GM23338 (cell line): ENCODE data around the gene FBN3. TPM values are rescaled to one million over a fixed set of nuclear protein-coding genes. Genes with fewer than 3 reads are reported as not detected.

Experiments
- ATAC-seq: fragments of 200-7000 bp; cut with Tn5 transposase; 3 replicates; pipeline ENCODE4 v1.9.1; 2020
- DNase-seq: peaks from one replicate; pipeline ENCODE4 v3.0.0-alpha.2; 2015; ENCODE audit warnings: low spot score
- H2AFZ ChIP-seq: fragments of 200-600 bp; sonication (generic); 2 replicates; pipeline ENCODE4 v1.8.0; 2016; ENCODE audit warnings: antibody characterized with exemption, mild to moderate bottlenecking, moderate library complexity
- H3F3A ChIP-seq: fragments of 200-600 bp; sonication (generic); replicated peaks from 2 replicates; pipeline ENCODE4 v1.8.0; 2017; ENCODE audit warnings: antibody characterized with exemption, mixed run types, low read depth
- H3K27ac ChIP-seq: fragments of 200-600 bp; sonication (generic); 2 replicates; pipeline ENCODE4 v1.6.1; 2016; ENCODE audit warnings: low read depth
- H3K27me3 ChIP-seq: fragments of 200-600 bp; sonication (generic); 2 replicates; pipeline ENCODE4 v1.8.0; 2016; ENCODE audit warnings: mild to moderate bottlenecking, mixed run types, moderate library complexity; ENCODE audit not compliant: insufficient read depth
- H3K36me3 ChIP-seq: fragments of 200-600 bp; sonication (generic); 2 replicates; pipeline ENCODE4 v1.8.0; 2016; ENCODE audit warnings: mild to moderate bottlenecking; ENCODE audit not compliant: insufficient read depth
- H3K4me1 ChIP-seq: fragments of 200-600 bp; sonication (generic); 2 replicates; pipeline ENCODE4 v1.8.0; 2016; ENCODE audit warnings: mild to moderate bottlenecking, moderate library complexity; ENCODE audit not compliant: insufficient read depth
- H3K4me2 ChIP-seq: fragments of 200-600 bp; sonication (generic); 2 replicates; pipeline ENCODE4 v1.7.1; 2017; ENCODE audit warnings: mixed run types
- H3K4me3 ChIP-seq: fragments of 200-600 bp; sonication (generic); 2 replicates; pipeline ENCODE4 v1.6.1; 2016; ENCODE audit warnings: mixed run types
- H3K79me2 ChIP-seq: fragments of 200-600 bp; sonication (generic); replicated peaks from 2 replicates; pipeline ENCODE4 v1.8.0; 2017; ENCODE audit warnings: mild to moderate bottlenecking; ENCODE audit not compliant: insufficient read depth
- H3K9me2 ChIP-seq: fragments of 200-600 bp; sonication (generic); 2 replicates; pipeline ENCODE4 v1.8.0; 2017; ENCODE audit not compliant: insufficient read depth
- H4K20me1 ChIP-seq: fragments of 200-600 bp; sonication (generic); replicated peaks from 2 replicates; pipeline ENCODE4 v1.8.0; 2017; ENCODE audit warnings: mild to moderate bottlenecking; ENCODE audit not compliant: insufficient read depth
- H3K27ac Mint-ChIP-seq: 2 replicates; pipeline ENCODE4 v1.8.0; 2020; ENCODE audit warnings: inconsistent platforms, mild to moderate bottlenecking, moderate library complexity, mixed read lengths
- H3K27me3 Mint-ChIP-seq: 3 replicates; pipeline ENCODE4 v1.8.0; 2022; ENCODE audit warnings: low read depth, mild to moderate bottlenecking, moderate library complexity, mixed read lengths, inconsistent platforms; ENCODE audit not compliant: insufficient read depth, poor library complexity
- H3K36me3 Mint-ChIP-seq: 3 replicates; pipeline ENCODE4 v1.8.0; 2021; ENCODE audit warnings: low read depth, mild to moderate bottlenecking, inconsistent platforms, moderate library complexity, mixed read lengths
- H3K4me1 Mint-ChIP-seq: 3 replicates; pipeline ENCODE4 v1.8.0; 2020; ENCODE audit warnings: mild to moderate bottlenecking, inconsistent platforms, mixed read lengths
- H3K4me3 Mint-ChIP-seq: 3 replicates; pipeline ENCODE4 v1.8.0; 2021; ENCODE audit warnings: moderate library complexity, mild to moderate bottlenecking, inconsistent platforms, mixed read lengths
- H3K9me3 Mint-ChIP-seq: 3 replicates; pipeline ENCODE4 v1.8.0; 2020; ENCODE audit warnings: moderate library complexity, mild to moderate bottlenecking, inconsistent platforms, mixed read lengths
- CREB1 ChIP-seq: fragments of 250-450 bp; sonication (Bioruptor Pico); IDR thresholded peaks from 2 replicates; pipeline ENCODE4 v1.5.0; 2020; ENCODE audit warnings: low read depth, mild to moderate bottlenecking, moderate library complexity
- CTCF ChIP-seq, 2 experiments: fragments of 200-600 bp in 1 of 2; sonication (generic) in 1 of 2; conservative IDR thresholded peaks; 2 replicates each; pipeline versions ENCODE4 v1.5.1 to v1.6.1; 2016 to 2017; ENCODE audit warnings: antibody characterized with exemption in 2 of 2, low read depth in 2 of 2, mild to moderate bottlenecking in 2 of 2, moderate library complexity in 1 of 2
- ETS1 ChIP-seq: IDR thresholded peaks from 2 replicates; pipeline ENCODE4 v1.6.1; 2016; ENCODE audit warnings: antibody characterized with exemption
- EZH2 ChIP-seq: fragments of 200-600 bp; sonication (generic); IDR thresholded peaks from one replicate; pipeline ENCODE4 v1.8.0; 2017; ENCODE audit warnings: antibody characterized with exemption, mild to moderate bottlenecking, low read depth; ENCODE audit not compliant: unreplicated experiment
- EZH2phosphoT487 ChIP-seq: fragments of 200-600 bp; sonication (generic); IDR thresholded peaks from one replicate; pipeline ENCODE4 v1.8.1; 2018; ENCODE audit warnings: antibody characterized with exemption; ENCODE audit not compliant: unreplicated experiment
- JUNB ChIP-seq: IDR thresholded peaks from one replicate; pipeline ENCODE4 v1.6.1; 2016; ENCODE audit warnings: antibody characterized with exemption; ENCODE audit not compliant: unreplicated experiment
- NANOG ChIP-seq: IDR thresholded peaks from 2 replicates; pipeline ENCODE4 v1.6.1; 2016; ENCODE audit warnings: antibody characterized with exemption, borderline replicate concordance
- POLR2AphosphoS5 ChIP-seq: IDR thresholded peaks from 2 replicates; pipeline ENCODE4 v1.6.1; 2016; ENCODE audit warnings: antibody characterized with exemption, low read depth
- STAT1 ChIP-seq: IDR thresholded peaks from one replicate; pipeline ENCODE4 v1.6.1; 2016; ENCODE audit warnings: antibody characterized with exemption; ENCODE audit not compliant: unreplicated experiment
- ZNF114 ChIP-seq: fragments of 250-450 bp; sonication (Bioruptor Pico); IDR thresholded peaks from 2 replicates; pipeline ENCODE4 v1.5.0; 2020; ENCODE audit warnings: mild to moderate bottlenecking, moderate library complexity
- ZNF331 ChIP-seq: fragments of 250-450 bp; sonication (Bioruptor Pico); IDR thresholded peaks from 2 replicates; pipeline ENCODE4 v1.5.0; 2020; ENCODE audit warnings: low read depth, mild to moderate bottlenecking, moderate library complexity
- polyA plus RNA-seq: library from polyadenylated mRNA; unstranded; fragments of >200 nt; fragmentation: Nextera tagmentation; extraction: Ambion mirVana; gene quantifications from 2 replicates; pipeline ENCODE4 v1.2.1, GENCODE V29; 2016
- total RNA-seq: library from RNA; depleted of rRNA; stranded (reverse); fragments of >200 nt; shearing (Covaris generic); gene quantifications from 2 replicates; pipeline ENCODE4 v1.2.3, GENCODE V29; 2014
- TF ChIP-seq, protein P1 (sequence below): fragments of 250-450 bp; sonication (Bioruptor Pico); IDR thresholded peaks from 2 replicates; pipeline ENCODE4 v1.5.0; 2020; ENCODE audit warnings: mild to moderate bottlenecking, moderate library complexity
- TF ChIP-seq, protein P2 (sequence below): IDR thresholded peaks from one replicate; pipeline ENCODE4 v1.6.1; 2018; ENCODE audit warnings: antibody characterized with exemption; ENCODE audit not compliant: unreplicated experiment

The FBN3 gene
- total and polyA plus RNA-seq, 2 experiments from 2014 or later = 8.5 to 54.5 TPM

- H4K20me1 ChIP-seq = no peaks in the 10 kb centered on the region
Observed at GRCh38 chr19:8180018-8180417, 30.6 kb upstream of the FBN3 start.

More at GRCh38 chr19:8180018-8180417, 30.6 kb upstream of the FBN3 start:
- TF ChIP-seq CTCF (conservative IDR thresholded peaks at IDR 0.05; ENCODE audit: low read depth in 2 of 2) = no peak
- TF ChIP-seq EZH2 = no peak
- no peak for TF ChIP-seq EZH2phosphoT487
- TF ChIP-seq ZNF114 (CRISPR knock-in tag) = no peak
- TF ChIP-seq STAT1 = no peak
- no peak for TF ChIP-seq ZNF331
- TF ChIP-seq CREB1 = no peak
- no peak for TF ChIP-seq ETS1
- TF ChIP-seq, protein P1, sequence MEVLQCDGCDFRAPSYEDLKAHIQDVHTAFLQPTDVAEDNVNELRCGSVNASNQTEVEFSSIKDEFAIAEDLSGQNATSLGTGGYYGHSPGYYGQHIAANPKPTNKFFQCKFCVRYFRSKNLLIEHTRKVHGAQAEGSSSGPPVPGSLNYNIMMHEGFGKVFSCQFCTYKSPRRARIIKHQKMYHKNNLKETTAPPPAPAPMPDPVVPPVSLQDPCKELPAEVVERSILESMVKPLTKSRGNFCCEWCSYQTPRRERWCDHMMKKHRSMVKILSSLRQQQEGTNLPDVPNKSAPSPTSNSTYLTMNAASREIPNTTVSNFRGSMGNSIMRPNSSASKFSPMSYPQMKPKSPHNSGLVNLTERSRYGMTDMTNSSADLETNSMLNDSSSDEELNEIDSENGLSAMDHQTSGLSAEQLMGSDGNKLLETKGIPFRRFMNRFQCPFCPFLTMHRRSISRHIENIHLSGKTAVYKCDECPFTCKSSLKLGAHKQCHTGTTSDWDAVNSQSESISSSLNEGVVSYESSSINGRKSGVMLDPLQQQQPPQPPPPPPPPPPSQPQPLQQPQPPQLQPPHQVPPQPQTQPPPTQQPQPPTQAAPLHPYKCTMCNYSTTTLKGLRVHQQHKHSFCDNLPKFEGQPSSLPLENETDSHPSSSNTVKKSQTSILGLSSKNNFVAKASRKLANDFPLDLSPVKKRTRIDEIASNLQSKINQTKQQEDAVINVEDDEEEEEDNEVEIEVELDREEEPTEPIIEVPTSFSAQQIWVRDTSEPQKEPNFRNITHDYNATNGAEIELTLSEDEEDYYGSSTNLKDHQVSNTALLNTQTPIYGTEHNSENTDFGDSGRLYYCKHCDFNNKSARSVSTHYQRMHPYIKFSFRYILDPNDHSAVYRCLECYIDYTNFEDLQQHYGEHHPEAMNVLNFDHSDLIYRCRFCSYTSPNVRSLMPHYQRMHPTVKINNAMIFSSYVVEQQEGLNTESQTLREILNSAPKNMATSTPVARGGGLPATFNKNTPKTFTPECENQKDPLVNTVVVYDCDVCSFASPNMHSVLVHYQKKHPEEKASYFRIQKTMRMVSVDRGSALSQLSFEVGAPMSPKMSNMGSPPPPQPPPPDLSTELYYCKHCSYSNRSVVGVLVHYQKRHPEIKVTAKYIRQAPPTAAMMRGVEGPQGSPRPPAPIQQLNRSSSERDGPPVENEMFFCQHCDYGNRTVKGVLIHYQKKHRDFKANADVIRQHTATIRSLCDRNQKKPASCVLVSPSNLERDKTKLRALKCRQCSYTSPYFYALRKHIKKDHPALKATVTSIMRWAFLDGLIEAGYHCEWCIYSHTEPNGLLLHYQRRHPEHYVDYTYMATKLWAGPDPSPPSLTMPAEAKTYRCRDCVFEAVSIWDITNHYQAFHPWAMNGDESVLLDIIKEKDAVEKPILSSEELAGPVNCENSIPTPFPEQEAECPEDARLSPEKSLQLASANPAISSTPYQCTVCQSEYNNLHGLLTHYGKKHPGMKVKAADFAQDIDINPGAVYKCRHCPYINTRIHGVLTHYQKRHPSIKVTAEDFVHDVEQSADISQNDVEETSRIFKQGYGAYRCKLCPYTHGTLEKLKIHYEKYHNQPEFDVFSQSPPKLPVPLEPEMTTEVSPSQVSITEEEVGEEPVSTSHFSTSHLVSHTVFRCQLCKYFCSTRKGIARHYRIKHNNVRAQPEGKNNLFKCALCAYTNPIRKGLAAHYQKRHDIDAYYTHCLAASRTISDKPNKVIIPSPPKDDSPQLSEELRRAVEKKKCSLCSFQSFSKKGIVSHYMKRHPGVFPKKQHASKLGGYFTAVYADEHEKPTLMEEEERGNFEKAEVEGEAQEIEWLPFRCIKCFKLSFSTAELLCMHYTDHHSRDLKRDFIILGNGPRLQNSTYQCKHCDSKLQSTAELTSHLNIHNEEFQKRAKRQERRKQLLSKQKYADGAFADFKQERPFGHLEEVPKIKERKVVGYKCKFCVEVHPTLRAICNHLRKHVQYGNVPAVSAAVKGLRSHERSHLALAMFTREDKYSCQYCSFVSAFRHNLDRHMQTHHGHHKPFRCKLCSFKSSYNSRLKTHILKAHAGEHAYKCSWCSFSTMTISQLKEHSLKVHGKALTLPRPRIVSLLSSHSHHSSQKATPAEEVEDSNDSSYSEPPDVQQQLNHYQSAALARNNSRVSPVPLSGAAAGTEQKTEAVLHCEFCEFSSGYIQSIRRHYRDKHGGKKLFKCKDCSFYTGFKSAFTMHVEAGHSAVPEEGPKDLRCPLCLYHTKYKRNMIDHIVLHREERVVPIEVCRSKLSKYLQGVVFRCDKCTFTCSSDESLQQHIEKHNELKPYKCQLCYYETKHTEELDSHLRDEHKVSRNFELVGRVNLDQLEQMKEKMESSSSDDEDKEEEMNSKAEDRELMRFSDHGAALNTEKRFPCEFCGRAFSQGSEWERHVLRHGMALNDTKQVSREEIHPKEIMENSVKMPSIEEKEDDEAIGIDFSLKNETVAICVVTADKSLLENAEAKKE = no peak
- TF ChIP-seq, protein P2, sequence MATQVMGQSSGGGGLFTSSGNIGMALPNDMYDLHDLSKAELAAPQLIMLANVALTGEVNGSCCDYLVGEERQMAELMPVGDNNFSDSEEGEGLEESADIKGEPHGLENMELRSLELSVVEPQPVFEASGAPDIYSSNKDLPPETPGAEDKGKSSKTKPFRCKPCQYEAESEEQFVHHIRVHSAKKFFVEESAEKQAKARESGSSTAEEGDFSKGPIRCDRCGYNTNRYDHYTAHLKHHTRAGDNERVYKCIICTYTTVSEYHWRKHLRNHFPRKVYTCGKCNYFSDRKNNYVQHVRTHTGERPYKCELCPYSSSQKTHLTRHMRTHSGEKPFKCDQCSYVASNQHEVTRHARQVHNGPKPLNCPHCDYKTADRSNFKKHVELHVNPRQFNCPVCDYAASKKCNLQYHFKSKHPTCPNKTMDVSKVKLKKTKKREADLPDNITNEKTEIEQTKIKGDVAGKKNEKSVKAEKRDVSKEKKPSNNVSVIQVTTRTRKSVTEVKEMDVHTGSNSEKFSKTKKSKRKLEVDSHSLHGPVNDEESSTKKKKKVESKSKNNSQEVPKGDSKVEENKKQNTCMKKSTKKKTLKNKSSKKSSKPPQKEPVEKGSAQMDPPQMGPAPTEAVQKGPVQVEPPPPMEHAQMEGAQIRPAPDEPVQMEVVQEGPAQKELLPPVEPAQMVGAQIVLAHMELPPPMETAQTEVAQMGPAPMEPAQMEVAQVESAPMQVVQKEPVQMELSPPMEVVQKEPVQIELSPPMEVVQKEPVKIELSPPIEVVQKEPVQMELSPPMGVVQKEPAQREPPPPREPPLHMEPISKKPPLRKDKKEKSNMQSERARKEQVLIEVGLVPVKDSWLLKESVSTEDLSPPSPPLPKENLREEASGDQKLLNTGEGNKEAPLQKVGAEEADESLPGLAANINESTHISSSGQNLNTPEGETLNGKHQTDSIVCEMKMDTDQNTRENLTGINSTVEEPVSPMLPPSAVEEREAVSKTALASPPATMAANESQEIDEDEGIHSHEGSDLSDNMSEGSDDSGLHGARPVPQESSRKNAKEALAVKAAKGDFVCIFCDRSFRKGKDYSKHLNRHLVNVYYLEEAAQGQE = no peak
- TF ChIP-seq POLR2AphosphoS5 = no peak
- no peak for TF ChIP-seq JUNB
- no peak for TF ChIP-seq NANOG
- no peaks in the 10 kb centered on the region for H3K27me3 ChIP-seq
- no peak overlapping the region for H3K4me2 ChIP-seq
- H3K4me3 Mint-ChIP-seq = no peak overlapping the region
- H3F3A ChIP-seq = 0 out of 2 replicates have a peak, but pooled peaks cover 2% of the 10 kb centered on the region
- H3K9me3 Mint-ChIP-seq = no peaks in the 10 kb centered on the region
- peaks cover 5% of the 10 kb centered on the region for H3K27me3 Mint-ChIP-seq
- no peaks in the 10 kb centered on the region for H3K9me2 ChIP-seq
- no peak for ATAC-seq
- no peaks in the 10 kb centered on the region for H3K4me1 Mint-ChIP-seq
- no peak overlapping the region for H3K4me3 ChIP-seq
- no peak overlapping the region for H2AFZ ChIP-seq
- H3K36me3 Mint-ChIP-seq = no peaks in the 10 kb centered on the region
- no peak overlapping the region for H3K27ac Mint-ChIP-seq
- H3K4me1 ChIP-seq = no peaks in the 10 kb centered on the region
- no peak overlapping the region for H3K27ac ChIP-seq
- H3K36me3 ChIP-seq = no peaks in the 10 kb centered on the region
- H3K79me2 ChIP-seq = no peaks in the 10 kb centered on the region
- DNase-seq = no peak
